C4-2B (cell line): ENCODE data around the gene MRPL32.

Experiments
- CTCF ChIP-seq: fragments of 450-650 bp; conservative IDR thresholded peaks from 2 replicates; pipeline ENCODE4 v1.5.1; 2017; ENCODE audit warnings: mild to moderate bottlenecking
- ZFX ChIP-seq: fragments of 450-650 bp; IDR thresholded peaks from 2 replicates; pipeline ENCODE4 v1.6.1; 2017

GRCh38 chr7:42956062-42956461, 23.9 kb downstream of the MRPL32 start:
- TF ChIP-seq CTCF (no peak), ZFX (no peak)
